Measurements from ENCODE around the gene CD9. TPM values are rescaled to one million over a fixed set of nuclear protein-coding genes. Genes with fewer than 3 reads are reported as not detected.

Gene CD9
- total RNA-seq, 3 donors from 2014 or later (not counting 1 experiment from before 2014, with no cell fraction given) = 2.1 to 55.9 (median 8.0) TPM

- Histone ChIP-seq H3K27ac (ENCODE audit: low read length) (peak overlapping the region; percentile 51), H3K9me3 (ENCODE audit: control insufficient read depth, insufficient read depth, low read length) (no peaks in the 10 kb centered on the region), H3K36me3 (ENCODE audit: control insufficient read depth, insufficient read depth, low read length) (no peaks in the 10 kb centered on the region), H3K27me3 (ENCODE audit: control insufficient read depth, insufficient read depth, low read length) (no peaks in the 10 kb centered on the region), H3K4me3 (ENCODE audit: low read length) (no peak overlapping the region), H3K4me1 (ENCODE audit: control insufficient read depth, insufficient read depth, low read length) (peaks cover 29% of the 10 kb centered on the region)
- Mint-ChIP-seq H3K4me1 (peaks cover 24 to 28% of the 10 kb centered on the region in 2 donors), H3K27ac (peak overlapping the region; percentile 92), H3K36me3 (no peaks in the 10 kb centered on the region), H3K4me3 (peak overlapping the region; percentile 57), H3K27me3 (ENCODE audit: low read depth in 2 of 2) (peaks cover 0 to 15% of the 10 kb centered on the region in 2 donors), H3K9me3 (no peaks in the 10 kb centered on the region)
- 88% methylated on average over 5 of the region's 5 CpGs for WGBS (ENCODE audit: insufficient coverage)
- no peak for ATAC-seq
- intact Hi-C loops (cut with micrococcal nuclease) = no loop called here
- peak in 1 of 2 donors; percentile 29 for DNase-seq
- TF ChIP-seq CTCF (IDR thresholded peaks at IDR 0.05) = no peak
These were observed 31.4 kb downstream of the CD9 start for GRCh38 chr12:6231359-6232268.

GRCh38 chr12:6233121-6233971 is 33.1 kb downstream of the CD9 start:
- peak in 1 of 2 donors; percentile 18 for DNase-seq
- ATAC-seq = no peak
- peaks cover 3 to 20% of the 10 kb centered on the region in 2 donors for H3K27me3 Mint-ChIP-seq (ENCODE audit: low read depth in 2 of 2)
- no peaks in the 10 kb centered on the region for H3K27me3 ChIP-seq (ENCODE audit: control insufficient read depth, insufficient read depth, low read length)
- WGBS (ENCODE audit: insufficient coverage) = 87% methylated on average over 15 of the region's 15 CpGs
- no peaks in the 10 kb centered on the region for H3K36me3 Mint-ChIP-seq
- peak overlapping the region in 1 of 2 donors; percentile 67 for H3K27ac Mint-ChIP-seq
- TF ChIP-seq CTCF (IDR thresholded peaks at IDR 0.05) = no peak
- H3K4me1 Mint-ChIP-seq = peaks cover 24 to 28% of the 10 kb centered on the region in 2 donors
- no peaks in the 10 kb centered on the region for H3K9me3 ChIP-seq (ENCODE audit: control insufficient read depth, insufficient read depth, low read length)
- H3K4me1 ChIP-seq (ENCODE audit: control insufficient read depth, insufficient read depth, low read length) = peaks cover 29% of the 10 kb centered on the region
- intact Hi-C loops (cut with micrococcal nuclease) = no loop called here
- no peaks in the 10 kb centered on the region for H3K9me3 Mint-ChIP-seq
- H3K36me3 ChIP-seq (ENCODE audit: control insufficient read depth, insufficient read depth, low read length) = no peaks in the 10 kb centered on the region
- H3K4me3 Mint-ChIP-seq = no peak overlapping the region
- H3K27ac ChIP-seq (ENCODE audit: low read length) = no peak overlapping the region
- H3K4me3 ChIP-seq (ENCODE audit: low read length) = no peak overlapping the region

- H3K4me1 Mint-ChIP-seq = peaks cover 24 to 28% of the 10 kb centered on the region in 2 donors
- no peaks in the 10 kb centered on the region for H3K36me3 ChIP-seq (ENCODE audit: control insufficient read depth, insufficient read depth, low read length)
- ATAC-seq (no peak), DNase-seq (no peak)
- WGBS (ENCODE audit: insufficient coverage) = 78% methylated on average over 3 of the region's 3 CpGs
- H3K27ac ChIP-seq (ENCODE audit: low read length) = no peak overlapping the region
- H3K36me3 Mint-ChIP-seq = no peaks in the 10 kb centered on the region
- TF ChIP-seq CTCF (IDR thresholded peaks at IDR 0.05) = no peak
- H3K4me1 ChIP-seq (ENCODE audit: control insufficient read depth, insufficient read depth, low read length) = peaks cover 29% of the 10 kb centered on the region
- H3K27me3 ChIP-seq (ENCODE audit: control insufficient read depth, insufficient read depth, low read length) = no peaks in the 10 kb centered on the region
- no peak overlapping the region for H3K4me3 ChIP-seq (ENCODE audit: low read length)
- H3K27me3 Mint-ChIP-seq (ENCODE audit: low read depth in 2 of 2) = peaks cover 3 to 20% of the 10 kb centered on the region in 2 donors
- H3K27ac Mint-ChIP-seq = peak overlapping the region in 1 of 2 donors; percentile 67
- H3K9me3 Mint-ChIP-seq = no peaks in the 10 kb centered on the region
- H3K4me3 Mint-ChIP-seq = no peak overlapping the region
- no peaks in the 10 kb centered on the region for H3K9me3 ChIP-seq (ENCODE audit: control insufficient read depth, insufficient read depth, low read length)
- intact Hi-C loops (cut with micrococcal nuclease) = no loop called here
These were observed 34.0 kb downstream of the CD9 start for GRCh38 chr12:6234214-6234613.
